ENCODE measurements around the gene GALNT10.
"Not testable (repeated sequence)": the region's sequence is repeated elsewhere in the genome, so short reads cannot be mapped to it uniquely, and the experiment has no call there.

DNA sequence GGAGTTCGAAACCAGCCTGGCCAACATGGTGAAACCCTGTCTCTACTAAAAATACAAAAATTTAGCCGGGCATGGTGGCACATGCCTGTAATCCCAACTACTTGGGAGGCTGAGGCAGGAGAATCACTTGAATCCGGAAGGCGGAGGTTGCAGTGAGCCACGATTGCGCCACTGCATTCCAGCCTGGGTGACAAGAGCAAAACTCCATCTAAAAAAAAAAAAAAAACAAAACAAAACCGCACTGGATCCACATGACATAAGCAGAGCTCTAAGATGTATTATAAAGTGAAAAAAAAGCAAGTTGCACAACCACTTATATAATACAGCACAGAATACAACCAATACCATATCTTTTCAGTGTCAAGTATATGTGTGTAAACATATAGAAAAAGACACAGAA, 169.7 kb downstream of the GALNT10 start:
- TF ChIP-seq, protein P1, sequence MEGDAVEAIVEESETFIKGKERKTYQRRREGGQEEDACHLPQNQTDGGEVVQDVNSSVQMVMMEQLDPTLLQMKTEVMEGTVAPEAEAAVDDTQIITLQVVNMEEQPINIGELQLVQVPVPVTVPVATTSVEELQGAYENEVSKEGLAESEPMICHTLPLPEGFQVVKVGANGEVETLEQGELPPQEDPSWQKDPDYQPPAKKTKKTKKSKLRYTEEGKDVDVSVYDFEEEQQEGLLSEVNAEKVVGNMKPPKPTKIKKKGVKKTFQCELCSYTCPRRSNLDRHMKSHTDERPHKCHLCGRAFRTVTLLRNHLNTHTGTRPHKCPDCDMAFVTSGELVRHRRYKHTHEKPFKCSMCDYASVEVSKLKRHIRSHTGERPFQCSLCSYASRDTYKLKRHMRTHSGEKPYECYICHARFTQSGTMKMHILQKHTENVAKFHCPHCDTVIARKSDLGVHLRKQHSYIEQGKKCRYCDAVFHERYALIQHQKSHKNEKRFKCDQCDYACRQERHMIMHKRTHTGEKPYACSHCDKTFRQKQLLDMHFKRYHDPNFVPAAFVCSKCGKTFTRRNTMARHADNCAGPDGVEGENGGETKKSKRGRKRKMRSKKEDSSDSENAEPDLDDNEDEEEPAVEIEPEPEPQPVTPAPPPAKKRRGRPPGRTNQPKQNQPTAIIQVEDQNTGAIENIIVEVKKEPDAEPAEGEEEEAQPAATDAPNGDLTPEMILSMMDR (IDR thresholded peaks at IDR 0.05) = not testable (repeated sequence)
- not testable (repeated sequence) for TF ChIP-seq POLR2A (IDR thresholded peaks at IDR 0.05)
